Neural cell (in vitro differentiated cells): ENCODE data around the gene SLC66A2. TPM values are rescaled to one million over a fixed set of nuclear protein-coding genes. Genes with fewer than 3 reads are reported as not detected.

Experiments used
- H2AFZ ChIP-seq: fragments of 200-600, 300-800 bp; sonication (generic), shearing (Covaris generic); 2 replicates; pipeline ENCODE4 v1.6.0; 2014; ENCODE audit warnings: low read depth, mild to moderate bottlenecking, antibody characterized with exemption, low read length, moderate library complexity
- H3F3A ChIP-seq: fragments of 200-600 bp; shearing (Covaris generic); 2 replicates; pipeline ENCODE4 v1.6.1; 2016; ENCODE audit warnings: mild to moderate bottlenecking, moderate library complexity, mixed read lengths, antibody characterized with exemption, low read length; ENCODE audit not compliant: insufficient read depth, poor library complexity, severe bottlenecking
- H3K27ac ChIP-seq: fragments of 200-600, 300-800 bp; sonication (generic), shearing (Covaris generic); 2 replicates; pipeline ENCODE4 v1.5.1; 2014; ENCODE audit warnings: mild to moderate bottlenecking, low read length, moderate library complexity
- H3K27me3 ChIP-seq: fragments of 300-800, 200-600 bp; sonication (generic), shearing (Covaris generic); 2 replicates; pipeline ENCODE4 v1.6.0; 2014; ENCODE audit warnings: mild to moderate bottlenecking, low read depth, low read length, moderate library complexity; ENCODE audit not compliant: insufficient read depth
- H3K36me3 ChIP-seq: fragments of 300-800, 200-600 bp; sonication (generic), shearing (Covaris generic); 2 replicates; pipeline ENCODE4 v1.5.1; 2014; ENCODE audit warnings: mild to moderate bottlenecking, antibody characterized with exemption, low read length, moderate library complexity; ENCODE audit not compliant: insufficient read depth
- H3K4me2 ChIP-seq: fragments of 300-800, 200-600 bp; sonication (generic), shearing (Covaris generic); 2 replicates; pipeline ENCODE4 v1.6.0; 2014; ENCODE audit warnings: mild to moderate bottlenecking, low read length
- H3K4me3 ChIP-seq: fragments of 300-800, 200-600 bp; sonication (generic), shearing (Covaris generic); 2 replicates; pipeline ENCODE4 v1.5.1; 2014; ENCODE audit warnings: mild to moderate bottlenecking, low read length, moderate library complexity
- H3K79me2 ChIP-seq: fragments of 200-600 bp; shearing (Covaris generic); replicated peaks from 2 replicates; pipeline ENCODE4 v1.6.0; 2014; ENCODE audit warnings: mild to moderate bottlenecking, low read length, moderate library complexity; ENCODE audit not compliant: insufficient read depth
- H3K9ac ChIP-seq: fragments of 300-800, 200-600 bp; sonication (generic), shearing (Covaris generic); 2 replicates; pipeline ENCODE4 v1.6.1; 2016; ENCODE audit warnings: mild to moderate bottlenecking, low read length, mixed read lengths
- H3K9me2 ChIP-seq: fragments of 200-600 bp; shearing (Covaris generic); 2 replicates; pipeline ENCODE4 v1.6.1; 2016; ENCODE audit warnings: mild to moderate bottlenecking, low read length, mixed read lengths; ENCODE audit not compliant: insufficient read depth
- H3K9me3 ChIP-seq: fragments of 200-600, 300-800 bp; sonication (generic), shearing (Covaris generic); 2 replicates; pipeline ENCODE4 v1.6.1; 2016; ENCODE audit warnings: mild to moderate bottlenecking, mixed run types, low read length, moderate library complexity, mixed read lengths
- H4K20me1 ChIP-seq: fragments of 200-600 bp; shearing (Covaris generic); 2 replicates; pipeline ENCODE4 v1.6.1; 2016; ENCODE audit warnings: mild to moderate bottlenecking, mixed run types; ENCODE audit not compliant: insufficient read depth
- CTCF ChIP-seq: fragments of 450-650 bp; IDR thresholded peaks from 2 replicates; pipeline ENCODE4 v1.5.1; 2014; ENCODE audit warnings: antibody characterized with exemption, mild to moderate bottlenecking, moderate library complexity; ENCODE audit not compliant: poor library complexity, severe bottlenecking
- EP300 ChIP-seq: fragments of 450-650 bp; conservative IDR thresholded peaks from 2 replicates; pipeline ENCODE4 v1.6.1; 2014; ENCODE audit warnings: antibody characterized with exemption, mild to moderate bottlenecking, moderate library complexity; ENCODE audit not compliant: poor library complexity, severe bottlenecking
- EZH2 ChIP-seq: fragments of 200-600, 300-800 bp; shearing (Covaris generic), sonication (generic); IDR thresholded peaks from 2 replicates; pipeline ENCODE4 v1.6.1; 2014; ENCODE audit warnings: antibody characterized with exemption, low read length, borderline replicate concordance, mild to moderate bottlenecking; ENCODE audit not compliant: insufficient read depth, poor library complexity, severe bottlenecking
- MXI1 ChIP-seq: fragments of 450-650 bp; conservative IDR thresholded peaks from 2 replicates; pipeline ENCODE4 v1.6.1; 2014; ENCODE audit warnings: antibody characterized with exemption, mild to moderate bottlenecking; ENCODE audit not compliant: poor library complexity, severe bottlenecking
- POLR2AphosphoS5 ChIP-seq: IDR thresholded peaks from 2 replicates; pipeline ENCODE4 v1.6.1; 2012
- RAD21 ChIP-seq: fragments of 450-650 bp; conservative IDR thresholded peaks from 2 replicates; pipeline ENCODE4 v1.6.1; 2014; ENCODE audit warnings: antibody characterized with exemption, mild to moderate bottlenecking, moderate library complexity
- REST ChIP-seq: IDR thresholded peaks from 2 replicates; pipeline ENCODE4 v1.6.1; 2012; ENCODE audit warnings: borderline replicate concordance
- SMC3 ChIP-seq: fragments of 450-650 bp; conservative IDR thresholded peaks from 2 replicates; pipeline ENCODE4 v1.6.1; 2014; ENCODE audit warnings: antibody characterized with exemption, mild to moderate bottlenecking, moderate library complexity; ENCODE audit not compliant: poor library complexity
- TAF1 ChIP-seq: IDR thresholded peaks from 2 replicates; pipeline ENCODE4 v1.6.1; 2012; ENCODE audit warnings: low read depth
- polyA plus RNA-seq: library from polyadenylated mRNA; depleted of rRNA; stranded (reverse); fragments of >200 nt; gene quantifications from 2 replicates; pipeline ENCODE4 v1.2.3, GENCODE V29; 2014

The SLC66A2 gene
- polyA plus RNA-seq, 1 donor from 2014 or later, result 66.7 TPM

- no peaks in the 10 kb centered on the region for H3K9me2 ChIP-seq
- H3K79me2 ChIP-seq, result peaks cover 50% of the 10 kb centered on the region
- no peaks in the 10 kb centered on the region for H3F3A ChIP-seq
- TF ChIP-seq MXI1, result peak; percentile 87
- TF ChIP-seq EZH2, result no peak
- peak; percentile 41 for TF ChIP-seq RAD21
- TF ChIP-seq TAF1, result no peak
- TF ChIP-seq REST, result peak; percentile 45
- peak; percentile 58 for TF ChIP-seq CTCF
- peak; percentile 49 for TF ChIP-seq SMC3
- TF ChIP-seq EP300, result no peak
- H3K27ac ChIP-seq, result peak overlapping the region; percentile 92
- H3K4me3 ChIP-seq, result peak overlapping the region; percentile 100
- H3K9me3 ChIP-seq, result no peaks in the 10 kb centered on the region
- peak overlapping the region; percentile 94 for H3K9ac ChIP-seq
- H3K4me2 ChIP-seq, result peak overlapping the region; percentile 76
- no peaks in the 10 kb centered on the region for H3K27me3 ChIP-seq
- H3K36me3 ChIP-seq, result no peaks in the 10 kb centered on the region
- H4K20me1 ChIP-seq, result peaks cover 4% of the 10 kb centered on the region
- H2AFZ ChIP-seq, result peak overlapping the region; percentile 85
Observed at GRCh38 chr18:79988071-79988450, 36.6 kb upstream of the SLC66A2 start.

- Histone ChIP-seq H3K9ac (peak overlapping the region; percentile 94), H4K20me1 (peaks cover 4% of the 10 kb centered on the region), H3K9me3 (no peaks in the 10 kb centered on the region), H3K4me3 (peak overlapping the region; percentile 100), H3K27ac (peak overlapping the region; percentile 92), H3K79me2 (peaks cover 55% of the 10 kb centered on the region), H3K27me3 (no peaks in the 10 kb centered on the region), H3K36me3 (no peaks in the 10 kb centered on the region), H3K4me2 (peak overlapping the region; percentile 76), H2AFZ (peak overlapping the region; percentile 85), H3K9me2 (no peaks in the 10 kb centered on the region), H3F3A (no peaks in the 10 kb centered on the region)
- TF ChIP-seq SMC3, result no peak
- no peak for TF ChIP-seq EP300
- no peak for TF ChIP-seq REST
- no peak for TF ChIP-seq MXI1
- TF ChIP-seq TAF1, result no peak
- TF ChIP-seq EZH2, result no peak
- no peak for TF ChIP-seq CTCF
- TF ChIP-seq POLR2AphosphoS5, result no peak
- TF ChIP-seq RAD21, result no peak
Observed at GRCh38 chr18:79987566-79987965, 36.1 kb upstream of the SLC66A2 start.
